Measurements from ENCODE around the gene FIGNL2.

The FIGNL2 gene

GRCh38 chr12:51841727-51842126 is 6.8 kb downstream of the FIGNL2 start:
- TF ChIP-seq, protein P1, sequence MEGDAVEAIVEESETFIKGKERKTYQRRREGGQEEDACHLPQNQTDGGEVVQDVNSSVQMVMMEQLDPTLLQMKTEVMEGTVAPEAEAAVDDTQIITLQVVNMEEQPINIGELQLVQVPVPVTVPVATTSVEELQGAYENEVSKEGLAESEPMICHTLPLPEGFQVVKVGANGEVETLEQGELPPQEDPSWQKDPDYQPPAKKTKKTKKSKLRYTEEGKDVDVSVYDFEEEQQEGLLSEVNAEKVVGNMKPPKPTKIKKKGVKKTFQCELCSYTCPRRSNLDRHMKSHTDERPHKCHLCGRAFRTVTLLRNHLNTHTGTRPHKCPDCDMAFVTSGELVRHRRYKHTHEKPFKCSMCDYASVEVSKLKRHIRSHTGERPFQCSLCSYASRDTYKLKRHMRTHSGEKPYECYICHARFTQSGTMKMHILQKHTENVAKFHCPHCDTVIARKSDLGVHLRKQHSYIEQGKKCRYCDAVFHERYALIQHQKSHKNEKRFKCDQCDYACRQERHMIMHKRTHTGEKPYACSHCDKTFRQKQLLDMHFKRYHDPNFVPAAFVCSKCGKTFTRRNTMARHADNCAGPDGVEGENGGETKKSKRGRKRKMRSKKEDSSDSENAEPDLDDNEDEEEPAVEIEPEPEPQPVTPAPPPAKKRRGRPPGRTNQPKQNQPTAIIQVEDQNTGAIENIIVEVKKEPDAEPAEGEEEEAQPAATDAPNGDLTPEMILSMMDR (IDR thresholded peaks at IDR 0.05; ENCODE audit: control insufficient read depth, insufficient read depth, low read depth, low read length, missing control alignments) = no peak
- H3K4me3 ChIP-seq (ENCODE audit: control insufficient read depth, low read depth, low read length) = no peak overlapping the region
- no peak for DNase-seq (ENCODE audit: low read depth)

- H3K4me3 ChIP-seq (ENCODE audit: control insufficient read depth, low read depth, low read length) = no peak overlapping the region
- TF ChIP-seq, protein P1 (IDR thresholded peaks at IDR 0.05; ENCODE audit: control insufficient read depth, insufficient read depth, low read depth, low read length, missing control alignments) = no peak
- no peak for DNase-seq (ENCODE audit: low read depth)
Observed at GRCh38 chr12:51840966-51841365, 7.6 kb downstream of the FIGNL2 start.

GRCh38 chr12:51839310-51839947 is 9.1 kb downstream of the FIGNL2 start:
- no peak for DNase-seq (ENCODE audit: low read depth)
- TF ChIP-seq, protein P1 (IDR thresholded peaks at IDR 0.05; ENCODE audit: control insufficient read depth, insufficient read depth, low read depth, low read length, missing control alignments) = no peak

DNA sequence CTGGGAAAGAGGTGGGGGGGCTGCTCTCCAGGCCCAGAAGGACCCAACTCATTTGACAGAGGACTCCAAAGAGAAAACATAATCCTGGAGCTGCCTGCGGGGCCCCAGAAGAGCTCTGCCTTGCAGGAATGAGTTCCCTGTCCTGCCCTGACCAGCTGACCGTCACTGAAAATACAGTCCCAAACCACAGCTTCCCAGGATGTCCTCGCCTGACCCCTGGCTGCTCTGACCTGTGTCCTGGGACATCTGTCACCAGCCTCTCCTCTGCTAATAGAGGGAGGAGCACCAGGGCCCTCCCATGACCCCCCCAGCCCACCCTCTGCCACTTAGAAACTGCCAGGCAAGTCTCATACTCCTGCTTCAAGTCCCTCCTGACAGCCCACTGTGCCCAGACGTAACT is 9.8 kb downstream of the FIGNL2 start:
- TF ChIP-seq, protein P1 (IDR thresholded peaks at IDR 0.05; ENCODE audit: control insufficient read depth, insufficient read depth, low read depth, low read length, missing control alignments) = no peak
- DNase-seq (ENCODE audit: low read depth) = no peak
- H3K4me3 ChIP-seq (ENCODE audit: control insufficient read depth, low read depth, low read length) = no peak overlapping the region

More at GRCh38 chr12:51839310-51839947, 9.1 kb downstream of the FIGNL2 start:
- H3K4me3 ChIP-seq (ENCODE audit: control insufficient read depth, low read depth, low read length) = no peak overlapping the region

GRCh38 chr12:51838036-51838435 is 10.5 kb downstream of the FIGNL2 start:
- no peak overlapping the region for H3K4me3 ChIP-seq (ENCODE audit: control insufficient read depth, low read depth, low read length)
- TF ChIP-seq, protein P1 (IDR thresholded peaks at IDR 0.05; ENCODE audit: control insufficient read depth, insufficient read depth, low read depth, low read length, missing control alignments) = no peak

GRCh38 chr12:51837286-51837685 is 11.2 kb downstream of the FIGNL2 start:
- TF ChIP-seq, protein P1 (IDR thresholded peaks at IDR 0.05; ENCODE audit: control insufficient read depth, insufficient read depth, low read depth, low read length, missing control alignments) = no peak
- no peak for DNase-seq (ENCODE audit: low read depth)
- H3K4me3 ChIP-seq (ENCODE audit: control insufficient read depth, low read depth, low read length) = no peak overlapping the region

More at GRCh38 chr12:51838036-51838435, 10.5 kb downstream of the FIGNL2 start:
- no peak for DNase-seq (ENCODE audit: low read depth)

All from AG09309 (cell line).